PFSK-1 (cell line): Measurements from ENCODE around the gene INPP4B.

Experiments
- FOXP2 ChIP-seq: optimal IDR thresholded peaks from 2 replicates; pipeline ENCODE3; 2011; ENCODE audit warnings: borderline replicate concordance, control low read depth, inconsistent platforms; ENCODE audit not compliant: insufficient read depth; ENCODE audit errors: extremely low read length, extremely low read depth
- POLR2AphosphoS5 ChIP-seq: IDR thresholded peaks from 2 replicates; pipeline ENCODE4 v1.6.1; 2012; ENCODE audit warnings: low read depth, mild to moderate bottlenecking, control low read depth, low read length, moderate library complexity
- REST ChIP-seq, 2 experiments: IDR thresholded peaks; 2 replicates each; pipeline versions ENCODE4 v1.6.1 to v1.8.0; 2011 to 2012; ENCODE audit warnings: low read depth in 2 of 2, low read length in 2 of 2, control low read depth in 1 of 2, inconsistent platforms in 1 of 2, mild to moderate bottlenecking in 1 of 2, moderate library complexity in 1 of 2; ENCODE audit not compliant: insufficient read depth in 1 of 2
- SIN3A ChIP-seq: IDR thresholded peaks from 2 replicates; pipeline ENCODE4 v1.6.1; 2012; ENCODE audit warnings: mild to moderate bottlenecking, low read length, moderate library complexity, borderline replicate concordance; ENCODE audit not compliant: insufficient read depth
- TAF1 ChIP-seq: IDR thresholded peaks from 2 replicates; pipeline ENCODE4 v1.6.1; 2012; ENCODE audit warnings: low read length, control low read depth, borderline replicate concordance; ENCODE audit not compliant: insufficient read depth

Gene INPP4B

GRCh38 chr4:142369141-142369540, 477.0 kb downstream of the INPP4B start:
- TF ChIP-seq REST (IDR thresholded peaks at IDR 0.05; ENCODE audit: insufficient read depth in 1 of 2, low read depth in 2 of 2, low read length in 2 of 2) (no peak), TAF1 (no peak), FOXP2 (no peak), SIN3A (no peak), POLR2AphosphoS5 (no peak)

GRCh38 chr4:142367418-142368180, 478.5 kb downstream of the INPP4B start:
- no peak for TF ChIP-seq TAF1
- no peak for TF ChIP-seq POLR2AphosphoS5
- TF ChIP-seq FOXP2: no peak
- no peak for TF ChIP-seq SIN3A
- TF ChIP-seq REST (IDR thresholded peaks at IDR 0.05; ENCODE audit: insufficient read depth in 1 of 2, low read depth in 2 of 2, low read length in 2 of 2): no peak

- TF ChIP-seq POLR2AphosphoS5 (no peak), FOXP2 (no peak), SIN3A (no peak), TAF1 (no peak), REST (IDR thresholded peaks at IDR 0.05; ENCODE audit: insufficient read depth in 1 of 2, low read depth in 2 of 2, low read length in 2 of 2) (no peak)
These were observed 479.3 kb downstream of the INPP4B start for GRCh38 chr4:142366769-142367181.

GRCh38 chr4:142365391-142365790, 480.7 kb downstream of the INPP4B start:
- TF ChIP-seq POLR2AphosphoS5 (no peak), SIN3A (no peak), REST (IDR thresholded peaks at IDR 0.05; ENCODE audit: insufficient read depth in 1 of 2, low read depth in 2 of 2, low read length in 2 of 2) (no peak), TAF1 (no peak), FOXP2 (no peak)
